DND-41 (cell line): ENCODE results near the gene LYG2.
"Not testable (repeated sequence)": the region's sequence is repeated elsewhere in the genome, so short reads cannot be mapped to it uniquely, and the experiment has no call there.

Experiments used
- ATAC-seq: fragments of 200-7000 bp; cut with Tn5 transposase; 3 replicates; pipeline ENCODE4 v1.9.1; 2021; ENCODE audit warnings: low read depth; ENCODE audit not compliant: insufficient read depth
- DNase-seq: peaks from one replicate; pipeline ENCODE4 v3.0.0-alpha.2; 2020
- H2AFZ ChIP-seq: 2 replicates; pipeline ENCODE4 v1.6.0; 2012; ENCODE audit warnings: low read depth, low read length
- H3K27ac ChIP-seq: 2 replicates; pipeline ENCODE4 v1.5.1; 2012; ENCODE audit warnings: low read length, inconsistent platforms
- H3K27me3 ChIP-seq: fragments of 200-600 bp; sonication (generic); 2 replicates; pipeline ENCODE4 v1.6.0; 2012; ENCODE audit warnings: low read length, mild to moderate bottlenecking, inconsistent platforms; ENCODE audit not compliant: insufficient read depth, poor library complexity
- H3K36me3 ChIP-seq: 2 replicates; pipeline ENCODE4 v1.5.1; 2012; ENCODE audit warnings: low read length, inconsistent platforms; ENCODE audit not compliant: insufficient read depth
- H3K4me1 ChIP-seq: 2 replicates; pipeline ENCODE4 v1.5.1; 2012; ENCODE audit warnings: mild to moderate bottlenecking, low read length; ENCODE audit not compliant: insufficient read depth
- H3K4me2 ChIP-seq: 2 replicates; pipeline ENCODE4 v1.6.0; 2012; ENCODE audit warnings: mild to moderate bottlenecking, moderate library complexity, low read length, inconsistent platforms; ENCODE audit not compliant: insufficient read depth
- H3K4me3 ChIP-seq, 2 experiments: fragments of 200-600 bp in 1 of 2; shearing (Covaris generic) in 1 of 2; 2 replicates each; pipeline ENCODE4 v1.5.1; 2012 to 2016; ENCODE audit warnings: inconsistent platforms in 2 of 2, low read length in 2 of 2, mild to moderate bottlenecking in 2 of 2, low read depth in 1 of 2, moderate library complexity in 1 of 2
- H3K79me2 ChIP-seq: 2 replicates; pipeline ENCODE4 v1.6.0; 2012; ENCODE audit warnings: low read length, inconsistent platforms; ENCODE audit not compliant: insufficient read depth
- H3K9ac ChIP-seq: 2 replicates; pipeline ENCODE4 v1.6.0; 2012; ENCODE audit warnings: low read depth, mild to moderate bottlenecking, inconsistent platforms, low read length, moderate library complexity
- H3K9me3 ChIP-seq: 2 replicates; pipeline ENCODE4 v1.5.1; 2012; ENCODE audit warnings: low read length, moderate library complexity, mild to moderate bottlenecking, inconsistent platforms; ENCODE audit not compliant: insufficient read depth, severe bottlenecking
- H4K20me1 ChIP-seq: 2 replicates; pipeline ENCODE4 v1.6.0; 2012; ENCODE audit warnings: low read length; ENCODE audit not compliant: insufficient read depth
- EZH2 ChIP-seq: IDR thresholded peaks from 3 replicates; pipeline ENCODE4 v1.6.1; 2012; ENCODE audit warnings: borderline replicate concordance, low read depth, mild to moderate bottlenecking, moderate library complexity, low read length, inconsistent platforms; ENCODE audit not compliant: severe bottlenecking
- TF ChIP-seq, protein P1 (sequence below): IDR thresholded peaks from 2 replicates; pipeline ENCODE4 v1.5.1; 2012; ENCODE audit warnings: borderline replicate concordance, low read length, moderate library complexity, mild to moderate bottlenecking; ENCODE audit not compliant: poor library complexity, severe bottlenecking; ENCODE audit errors: extremely low read depth

LYG2 gene, protein sequence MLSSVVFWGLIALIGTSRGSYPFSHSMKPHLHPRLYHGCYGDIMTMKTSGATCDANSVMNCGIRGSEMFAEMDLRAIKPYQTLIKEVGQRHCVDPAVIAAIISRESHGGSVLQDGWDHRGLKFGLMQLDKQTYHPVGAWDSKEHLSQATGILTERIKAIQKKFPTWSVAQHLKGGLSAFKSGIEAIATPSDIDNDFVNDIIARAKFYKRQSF

DNA sequence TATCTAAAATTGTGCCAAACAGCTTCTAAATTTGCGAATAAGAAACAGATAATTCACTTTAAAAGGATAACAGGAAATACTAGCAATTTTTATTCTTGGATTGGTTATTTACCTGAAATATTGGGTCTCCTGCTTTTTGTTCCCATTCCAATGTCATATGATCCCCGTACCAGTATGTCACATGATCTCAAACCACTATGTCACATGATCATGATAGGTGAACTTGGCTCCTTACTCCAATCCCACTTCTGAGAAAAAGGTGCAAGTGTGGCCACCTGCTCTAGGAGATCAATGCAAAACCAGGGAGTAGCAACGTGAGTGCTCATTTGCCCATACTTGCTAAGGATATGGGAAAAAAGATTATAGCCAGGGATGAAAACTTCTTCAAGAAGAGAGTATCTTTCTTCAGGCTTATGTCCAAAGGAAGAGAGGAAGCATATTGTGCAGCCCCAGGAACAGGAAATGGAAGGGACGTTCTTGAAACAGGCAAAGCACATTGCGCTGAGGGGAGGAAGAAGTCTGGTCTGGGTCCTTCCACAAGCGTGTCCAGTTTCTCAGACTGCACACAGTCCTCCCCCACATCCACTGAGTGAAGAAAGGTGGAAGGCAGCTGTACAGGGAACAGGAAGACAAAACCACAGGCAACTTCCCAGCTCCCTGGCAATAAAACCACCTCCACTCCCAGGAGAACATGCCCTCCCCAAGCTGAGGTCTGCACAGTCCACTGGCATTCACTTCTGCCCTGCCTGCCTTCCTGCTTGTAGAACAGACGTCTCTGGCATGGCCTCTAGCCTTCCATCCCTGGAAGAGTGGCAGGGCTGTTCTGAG, at the start of gene LYG2:
TSS of gene LYG2 (minus strand) at position 176 of the 828 bp plus-strand sequence. CDS start 1,406 bp downstream, outside the sequence.
- Histone ChIP-seq H3K4me3 (no peak within 1 kb of the TSS), H3K79me2 (no peaks in the 10 kb centered on the region), H3K27ac (no peak within 1 kb of the TSS), H3K4me2 (no peak within 1 kb of the TSS), H3K9ac (no peak within 1 kb of the TSS), H3K36me3 (no peaks in the 10 kb centered on the region), H3K4me1 (no peaks in the 10 kb centered on the region), H4K20me1 (no peaks in the 10 kb centered on the region), H3K9me3 (no peaks in the 10 kb centered on the region), H2AFZ (no peak within 1 kb of the TSS), H3K27me3 (no peaks in the 10 kb centered on the region)
- no peak for TF ChIP-seq EZH2
- TF ChIP-seq, protein P1, sequence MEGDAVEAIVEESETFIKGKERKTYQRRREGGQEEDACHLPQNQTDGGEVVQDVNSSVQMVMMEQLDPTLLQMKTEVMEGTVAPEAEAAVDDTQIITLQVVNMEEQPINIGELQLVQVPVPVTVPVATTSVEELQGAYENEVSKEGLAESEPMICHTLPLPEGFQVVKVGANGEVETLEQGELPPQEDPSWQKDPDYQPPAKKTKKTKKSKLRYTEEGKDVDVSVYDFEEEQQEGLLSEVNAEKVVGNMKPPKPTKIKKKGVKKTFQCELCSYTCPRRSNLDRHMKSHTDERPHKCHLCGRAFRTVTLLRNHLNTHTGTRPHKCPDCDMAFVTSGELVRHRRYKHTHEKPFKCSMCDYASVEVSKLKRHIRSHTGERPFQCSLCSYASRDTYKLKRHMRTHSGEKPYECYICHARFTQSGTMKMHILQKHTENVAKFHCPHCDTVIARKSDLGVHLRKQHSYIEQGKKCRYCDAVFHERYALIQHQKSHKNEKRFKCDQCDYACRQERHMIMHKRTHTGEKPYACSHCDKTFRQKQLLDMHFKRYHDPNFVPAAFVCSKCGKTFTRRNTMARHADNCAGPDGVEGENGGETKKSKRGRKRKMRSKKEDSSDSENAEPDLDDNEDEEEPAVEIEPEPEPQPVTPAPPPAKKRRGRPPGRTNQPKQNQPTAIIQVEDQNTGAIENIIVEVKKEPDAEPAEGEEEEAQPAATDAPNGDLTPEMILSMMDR: no peak
- ATAC-seq: no peak
- no peak for DNase-seq

DNA sequence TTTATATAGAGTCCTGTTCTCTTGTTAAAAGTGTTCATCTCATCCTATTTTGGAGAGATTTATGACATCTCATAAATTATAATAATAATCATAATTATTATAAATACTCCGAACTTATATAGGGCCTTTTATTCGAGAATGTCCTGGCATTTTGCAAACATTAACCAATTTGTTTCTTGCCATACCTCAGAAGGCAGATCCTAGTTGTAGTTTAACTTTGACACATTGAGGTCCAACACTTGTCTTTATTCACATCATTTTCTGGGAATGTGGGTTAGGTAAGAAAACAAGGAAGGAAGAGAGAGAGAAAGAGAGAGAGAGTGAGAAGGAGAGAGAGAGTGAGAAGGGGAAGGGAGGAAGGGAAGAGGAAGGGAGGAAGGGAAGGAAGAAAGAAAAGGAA, 45.6 kb upstream of the LYG2 start, which contains the start of gene LYG1:
TSS of gene LYG1 (minus strand) at position 101 of the 400 bp plus-strand sequence. CDS start 5,527 bp downstream, outside the sequence.
- H3K4me3 ChIP-seq, H3K4me2 ChIP-seq, ATAC-seq, H2AFZ ChIP-seq, H3K79me2 ChIP-seq, H3K27me3 ChIP-seq, H3K27ac ChIP-seq, H3K9me3 ChIP-seq, H3K4me1 ChIP-seq, H3K9ac ChIP-seq, H4K20me1 ChIP-seq, DNase-seq: not testable (repeated sequence)
- H3K36me3 ChIP-seq: peaks cover 22% of the 10 kb centered on the region; the same call in 1 of the 2 replicates

DNA sequence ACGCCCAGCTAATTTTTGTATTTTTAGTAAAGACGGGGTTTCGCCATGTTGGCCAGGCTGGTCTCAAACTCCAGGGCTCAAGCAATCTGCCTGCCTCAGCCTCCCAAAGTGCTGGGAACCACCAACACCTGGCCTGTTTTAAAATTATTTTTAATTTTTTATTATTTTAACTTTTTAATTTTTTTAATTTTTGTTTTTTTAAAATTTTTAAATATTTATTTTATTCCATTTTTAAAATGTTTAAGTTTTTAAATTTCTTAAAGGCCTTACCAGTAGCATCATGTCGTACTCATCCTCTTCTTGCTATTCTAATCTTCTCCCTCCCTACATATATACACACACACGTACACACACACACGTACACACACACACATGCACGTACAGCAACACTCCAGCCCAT, 44.1 kb upstream of the LYG2 start:
- H3K9ac ChIP-seq: no peak overlapping the region
- no peak overlapping the region for H3K27ac ChIP-seq
- no peaks in the 10 kb centered on the region for H3K9me3 ChIP-seq
- no peaks in the 10 kb centered on the region for H4K20me1 ChIP-seq
- no peak overlapping the region for H3K4me2 ChIP-seq
- H3K36me3 ChIP-seq: peaks cover 21% of the 10 kb centered on the region; the same call in 1 of the 2 replicates
- no peak overlapping the region for H2AFZ ChIP-seq
- DNase-seq: no peak
- H3K79me2 ChIP-seq: no peaks in the 10 kb centered on the region
- H3K27me3 ChIP-seq: no peaks in the 10 kb centered on the region
- H3K4me3 ChIP-seq: no peak overlapping the region
- ATAC-seq: no peak
- no peaks in the 10 kb centered on the region for H3K4me1 ChIP-seq
- no peak for TF ChIP-seq EZH2
- TF ChIP-seq, protein P1: no peak

DNA sequence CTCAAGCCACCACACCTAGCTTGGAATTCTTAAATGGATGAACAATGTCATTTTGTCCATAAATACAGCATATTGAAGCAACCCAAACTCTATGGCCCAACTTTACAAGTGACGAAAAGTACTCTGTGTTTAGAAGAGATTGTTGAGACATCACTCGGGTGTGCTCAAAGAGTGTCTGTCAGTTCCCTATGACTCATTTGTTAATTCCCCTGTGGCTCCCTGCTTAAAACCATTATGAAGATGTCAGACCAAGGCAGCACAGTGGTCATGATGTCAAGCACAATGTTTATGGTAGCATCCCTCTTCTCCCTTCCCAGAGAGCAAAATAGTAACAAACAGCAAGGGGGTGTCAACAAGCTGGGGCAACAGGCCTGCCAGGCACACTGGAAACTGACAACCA, 42.5 kb upstream of the LYG2 start:
- Histone ChIP-seq H3K79me2 (no peaks in the 10 kb centered on the region), H3K36me3 (peaks cover 10% of the 10 kb centered on the region; the same call in 1 of the 2 replicates), H3K27ac (no peak overlapping the region), H3K9ac (no peak overlapping the region), H3K9me3 (no peaks in the 10 kb centered on the region), H2AFZ (no peak overlapping the region), H3K4me2 (no peak overlapping the region), H3K4me1 (no peaks in the 10 kb centered on the region), H3K27me3 (no peaks in the 10 kb centered on the region), H4K20me1 (no peaks in the 10 kb centered on the region), H3K4me3 (no peak overlapping the region)
- DNase-seq (no peak), ATAC-seq (no peak)
- no peak for TF ChIP-seq EZH2
- TF ChIP-seq, protein P1: no peak
